Measurements from ENCODE around the gene RWDD4.

The RWDD4 gene

GRCh38 chr4:183658362-183659028 lies 490 bp downstream of the RWDD4 start:
- no peak for TF ChIP-seq CTCF (IDR thresholded peaks at IDR 0.05)

GRCh38 chr4:183657564-183657963 lies 1.4 kb downstream of the RWDD4 start:
- no peak for TF ChIP-seq CTCF (IDR thresholded peaks at IDR 0.05)

GRCh38 chr4:183645326-183645725 lies 13.7 kb downstream of the RWDD4 start:
- no peak for TF ChIP-seq CTCF (IDR thresholded peaks at IDR 0.05)

GRCh38 chr4:183639291-183639690 lies 19.7 kb downstream of the RWDD4 start:
- TF ChIP-seq CTCF (IDR thresholded peaks at IDR 0.05), result no peak

GRCh38 chr4:183638436-183638835 lies 20.5 kb downstream of the RWDD4 start:
- no peak for TF ChIP-seq CTCF (IDR thresholded peaks at IDR 0.05)

GRCh38 chr4:183637461-183637860 lies 21.5 kb downstream of the RWDD4 start:
- no peak for TF ChIP-seq CTCF (IDR thresholded peaks at IDR 0.05)

- no peak for TF ChIP-seq CTCF (IDR thresholded peaks at IDR 0.05)
Measured at GRCh38 chr4:183636923-183637322, 22.1 kb downstream of the RWDD4 start.

- peak; percentile 59 for TF ChIP-seq CTCF (IDR thresholded peaks at IDR 0.05)
Measured at GRCh38 chr4:183636503-183636902, 22.5 kb downstream of the RWDD4 start.
